Amniotic stem cell (primary cell): ENCODE results near the gene MX2.
"Not testable (repeated sequence)": the region's sequence is repeated elsewhere in the genome, so short reads cannot be mapped to it uniquely, and the experiment has no call there.

ENCODE experiments used
- DNase-seq: peaks from one replicate; lab custom pipeline; 2025; lab: John Stamatoyannopoulos, UW

MX2 gene

GRCh38 chr21:41361786-41362604, at the start of gene MX2:
MX2 (plus strand) TSS chr21:41362027; CDS start chr21:41376907, 14,880 bp downstream.
- DNase-seq: no peak

DNA sequence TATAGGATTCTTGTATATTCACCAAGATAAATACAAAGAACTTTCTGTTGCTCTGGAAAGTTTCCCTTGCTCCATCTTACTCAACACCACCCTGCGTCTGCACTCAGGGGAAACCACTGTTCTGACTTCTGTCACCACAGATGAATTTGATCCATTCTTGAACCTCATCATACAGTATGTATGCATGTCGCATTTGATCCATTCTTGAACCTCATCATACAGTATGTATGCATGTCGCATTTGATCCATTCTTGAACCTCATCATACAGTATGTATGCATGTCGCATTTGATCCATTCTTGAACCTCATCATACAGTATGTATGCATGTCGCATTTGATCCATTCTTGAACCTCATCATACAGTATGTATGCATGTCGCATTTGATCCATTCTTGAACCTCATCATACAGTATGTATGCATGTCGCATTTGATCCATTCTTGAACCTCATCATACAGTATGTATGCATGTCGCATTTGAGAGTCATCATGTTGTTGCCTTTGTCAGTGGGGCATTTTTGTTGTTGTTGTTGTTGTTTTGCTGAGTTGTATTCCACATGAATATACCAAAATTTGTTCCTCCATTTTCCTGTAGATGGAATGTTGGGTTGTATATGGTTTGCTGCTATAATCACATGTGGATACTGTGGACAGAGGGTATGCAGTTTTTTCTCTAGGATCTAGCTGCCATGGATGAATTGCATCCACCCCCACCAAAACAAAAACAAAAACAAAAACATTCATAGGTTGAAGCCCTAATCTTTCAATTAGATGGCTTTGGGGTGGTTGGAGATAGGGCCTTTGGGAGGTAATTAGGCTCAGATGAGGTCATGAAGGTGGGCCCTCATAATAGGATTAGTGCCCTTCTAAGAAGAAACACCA, 48.3 kb upstream of the MX2 start:
- not testable (repeated sequence) for DNase-seq

GRCh38 chr21:41315726-41316125, 46.1 kb upstream of the MX2 start:
- DNase-seq: no peak

DNA sequence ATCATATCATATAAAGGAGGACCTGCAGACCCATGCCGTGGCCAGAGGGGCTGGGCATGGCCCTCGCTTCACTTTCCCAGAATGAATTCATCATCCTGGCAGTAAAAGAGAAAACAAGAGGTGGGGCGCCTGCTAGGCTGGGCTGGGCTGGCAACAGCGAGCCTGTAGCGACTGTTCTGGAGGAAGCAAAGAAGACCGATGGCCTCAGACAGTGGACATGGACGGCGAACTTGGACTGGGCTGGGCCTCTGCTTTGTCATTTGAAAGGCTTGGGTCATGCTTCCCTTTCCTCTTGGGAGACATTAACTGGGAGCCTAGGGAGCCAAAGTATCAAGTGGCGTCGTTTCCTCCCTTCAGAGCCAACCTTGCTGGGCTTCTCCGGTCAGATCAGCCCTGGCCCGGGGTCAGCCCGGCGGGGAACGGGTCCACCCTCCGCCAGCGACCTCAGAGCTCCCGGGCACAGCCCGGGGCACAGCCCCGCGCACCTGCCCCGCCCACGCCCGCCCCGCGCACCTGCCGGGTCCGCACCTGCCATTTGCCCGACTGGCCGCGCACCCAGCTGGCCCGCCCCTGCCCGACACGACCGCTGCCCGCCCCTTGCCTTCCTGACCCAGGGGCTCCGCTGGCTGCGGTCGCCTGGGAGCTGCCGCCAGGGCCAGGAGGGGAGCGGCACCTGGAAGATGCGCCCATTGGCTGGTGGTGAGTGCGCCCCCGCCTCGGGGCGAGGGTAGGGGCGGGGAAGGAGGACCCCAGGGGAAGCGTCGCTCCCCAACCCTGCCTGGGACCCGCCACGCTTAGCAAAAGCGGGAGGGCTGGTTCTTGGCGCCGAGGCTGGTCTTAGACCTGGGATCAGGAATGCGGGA, 45.4 kb upstream of the MX2 start, which contains the start of gene FAM3B:
Gene FAM3B (plus strand): TSS at position 602 of the 863 bp plus-strand sequence. CDS start 79 bp downstream, at position 681.
- DNase-seq: no peak

- no peak for DNase-seq
Measured at GRCh38 chr21:41317063-41317392, 44.8 kb upstream of the MX2 start.

- DNase-seq: no peak
Measured at GRCh38 chr21:41317458-41317857, 44.4 kb upstream of the MX2 start.

DNA sequence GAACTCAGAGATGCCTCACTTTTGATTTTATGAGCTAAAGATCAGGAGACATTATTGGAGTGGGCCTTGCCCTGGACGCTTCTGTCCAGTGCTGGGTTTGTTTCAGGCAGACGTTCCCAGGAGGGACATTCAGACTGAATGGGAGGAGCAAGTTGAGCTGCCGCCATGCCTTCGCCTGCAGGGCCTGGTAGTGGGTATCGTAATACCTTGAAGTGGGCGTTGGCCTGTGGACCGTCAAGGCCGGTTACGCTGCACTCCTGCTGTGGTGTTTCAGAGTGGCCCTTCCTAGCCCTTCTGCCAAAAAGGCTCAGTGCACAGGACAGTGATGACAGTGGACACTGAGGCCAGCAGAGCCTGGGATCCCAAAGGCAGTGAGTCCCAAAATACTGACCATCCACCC, 43.6 kb upstream of the MX2 start:
- no peak for DNase-seq

DNA sequence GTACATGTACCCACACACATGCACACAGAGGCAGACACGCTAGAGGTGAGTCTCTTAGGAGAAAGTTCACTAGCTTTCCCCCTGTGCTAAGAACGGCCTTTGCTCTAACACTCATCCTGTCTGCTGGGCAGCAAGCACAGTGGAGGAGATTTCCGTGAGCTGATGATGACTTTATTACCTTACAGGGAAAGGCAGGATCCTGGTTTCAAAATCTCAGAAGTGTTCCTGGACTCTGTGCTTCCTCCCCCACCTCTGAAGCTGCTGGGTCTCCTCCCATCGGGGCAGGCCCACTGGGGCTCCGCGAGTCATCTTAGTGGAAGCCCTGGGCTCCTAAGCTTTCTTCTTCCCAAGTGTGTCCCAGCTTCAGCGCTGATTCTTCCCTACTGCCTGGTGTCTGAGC, 42.6 kb upstream of the MX2 start:
- DNase-seq: no peak

DNA sequence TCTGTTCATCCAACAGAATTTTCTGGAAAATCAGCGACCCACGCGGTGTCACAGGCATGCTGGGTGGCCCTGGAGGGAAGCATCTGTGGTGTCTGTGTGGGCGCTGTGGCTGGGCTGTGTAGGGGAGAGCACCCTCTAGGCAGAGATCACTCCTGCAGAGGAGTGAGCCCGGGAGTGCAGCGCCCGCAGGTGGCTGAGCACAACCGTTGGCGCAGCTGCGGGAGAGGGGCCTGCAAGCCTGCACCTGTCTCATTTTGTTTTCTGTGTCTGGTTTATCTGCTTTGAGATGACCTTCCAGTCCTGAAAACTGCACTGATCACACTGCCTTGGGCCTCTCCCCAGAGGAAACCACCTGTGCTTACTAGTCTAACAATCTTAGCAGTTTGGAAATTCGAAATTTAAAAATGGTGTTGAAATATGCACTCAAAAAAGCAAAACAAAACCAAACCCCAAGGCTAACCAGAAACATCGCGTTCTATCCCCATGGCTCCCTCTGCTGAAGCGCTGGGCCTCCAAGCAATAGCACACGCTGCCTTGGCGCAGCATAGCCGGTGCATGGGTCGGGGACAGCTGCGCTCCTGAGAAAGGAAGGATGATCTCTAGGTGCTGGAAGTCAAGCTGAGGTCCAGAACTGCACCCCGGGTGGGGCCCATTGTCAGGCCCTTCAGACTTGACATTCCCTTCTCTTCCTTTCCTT, 40.5 kb upstream of the MX2 start:
- DNase-seq: no peak

- no peak for DNase-seq
Measured at GRCh38 chr21:41321908-41322495, 39.8 kb upstream of the MX2 start.

DNA sequence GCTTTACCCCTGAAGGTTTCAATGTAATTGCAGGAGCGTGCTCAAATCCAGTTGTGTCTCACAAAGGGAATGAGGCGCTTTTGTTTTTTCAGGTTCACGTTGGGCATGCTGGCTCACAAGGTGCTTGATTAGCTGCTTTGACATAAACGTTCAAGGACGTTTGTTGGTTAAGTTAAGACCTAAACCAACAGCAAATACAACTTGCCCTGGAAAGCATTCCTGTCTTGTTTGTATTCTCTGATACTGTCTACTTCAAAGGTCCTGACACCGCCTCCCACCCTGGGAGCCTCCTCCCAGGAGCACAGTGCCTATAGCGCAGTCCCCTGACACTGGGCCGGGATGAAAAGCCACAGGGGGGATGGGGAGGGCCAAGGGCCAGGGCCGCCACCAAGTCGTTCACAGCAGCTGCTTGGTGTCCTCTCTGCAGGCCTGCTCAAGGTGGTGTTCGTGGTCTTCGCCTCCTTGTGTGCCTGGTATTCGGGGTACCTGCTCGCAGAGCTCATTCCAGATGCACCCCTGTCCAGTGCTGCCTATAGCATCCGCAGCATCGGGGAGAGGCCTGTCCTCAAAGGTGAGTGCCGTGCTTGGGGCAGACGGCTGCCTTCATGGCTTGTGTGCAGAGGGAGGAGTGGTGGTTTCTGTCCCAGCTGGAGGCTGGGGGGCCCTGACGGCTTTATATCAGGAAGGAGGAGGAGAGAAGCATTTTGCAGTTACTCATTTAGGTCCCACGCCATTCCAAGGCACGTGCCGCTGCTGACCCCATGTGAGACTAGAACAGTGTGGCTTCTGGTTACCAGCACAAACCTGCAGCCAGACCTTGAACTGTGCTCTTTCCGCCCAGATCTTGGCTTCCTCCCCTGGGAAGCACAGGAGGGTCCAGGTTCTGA, 39.1 kb upstream of the MX2 start:
- no peak for DNase-seq

DNA sequence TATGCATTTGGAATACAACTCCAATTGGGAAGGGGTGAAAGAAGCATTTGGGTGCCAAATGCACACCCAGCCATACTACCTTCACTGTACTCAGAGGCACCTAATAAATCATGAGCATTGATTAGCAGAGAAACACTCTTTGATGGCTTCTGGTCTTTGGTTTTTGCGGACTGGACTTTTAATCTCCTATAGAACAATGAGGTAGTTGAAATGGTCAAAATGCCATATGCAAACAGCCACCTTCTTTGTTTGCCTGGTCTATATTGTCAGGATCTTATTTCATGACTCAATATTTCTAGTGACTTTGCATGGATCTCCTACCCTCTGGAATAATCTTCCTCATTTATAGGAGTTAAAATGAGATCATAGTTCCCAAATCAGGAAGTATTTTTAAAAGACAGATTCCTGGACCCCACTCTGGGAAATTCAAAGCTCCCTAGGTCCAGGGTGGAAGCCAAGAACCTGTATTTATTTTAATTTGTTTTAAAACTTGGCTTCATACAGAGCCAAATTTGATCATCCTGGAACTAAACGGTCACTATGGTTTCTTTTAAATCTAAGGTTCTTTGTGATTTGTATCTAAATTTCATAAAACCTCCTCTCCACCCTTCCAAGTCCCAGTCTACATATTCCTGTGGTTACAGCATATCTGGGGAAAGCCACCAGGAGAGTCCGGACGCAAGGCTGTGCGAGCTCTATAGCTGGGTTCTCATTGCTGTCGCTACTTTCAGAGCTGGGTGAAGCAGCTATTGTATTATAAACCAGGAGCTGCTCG, 36.5 kb upstream of the MX2 start:
- DNase-seq: no peak

GRCh38 chr21:41326414-41327080, 35.3 kb upstream of the MX2 start:
- no peak for DNase-seq

- no peak for DNase-seq
Measured at GRCh38 chr21:41327753-41328152, 34.1 kb upstream of the MX2 start.

DNA sequence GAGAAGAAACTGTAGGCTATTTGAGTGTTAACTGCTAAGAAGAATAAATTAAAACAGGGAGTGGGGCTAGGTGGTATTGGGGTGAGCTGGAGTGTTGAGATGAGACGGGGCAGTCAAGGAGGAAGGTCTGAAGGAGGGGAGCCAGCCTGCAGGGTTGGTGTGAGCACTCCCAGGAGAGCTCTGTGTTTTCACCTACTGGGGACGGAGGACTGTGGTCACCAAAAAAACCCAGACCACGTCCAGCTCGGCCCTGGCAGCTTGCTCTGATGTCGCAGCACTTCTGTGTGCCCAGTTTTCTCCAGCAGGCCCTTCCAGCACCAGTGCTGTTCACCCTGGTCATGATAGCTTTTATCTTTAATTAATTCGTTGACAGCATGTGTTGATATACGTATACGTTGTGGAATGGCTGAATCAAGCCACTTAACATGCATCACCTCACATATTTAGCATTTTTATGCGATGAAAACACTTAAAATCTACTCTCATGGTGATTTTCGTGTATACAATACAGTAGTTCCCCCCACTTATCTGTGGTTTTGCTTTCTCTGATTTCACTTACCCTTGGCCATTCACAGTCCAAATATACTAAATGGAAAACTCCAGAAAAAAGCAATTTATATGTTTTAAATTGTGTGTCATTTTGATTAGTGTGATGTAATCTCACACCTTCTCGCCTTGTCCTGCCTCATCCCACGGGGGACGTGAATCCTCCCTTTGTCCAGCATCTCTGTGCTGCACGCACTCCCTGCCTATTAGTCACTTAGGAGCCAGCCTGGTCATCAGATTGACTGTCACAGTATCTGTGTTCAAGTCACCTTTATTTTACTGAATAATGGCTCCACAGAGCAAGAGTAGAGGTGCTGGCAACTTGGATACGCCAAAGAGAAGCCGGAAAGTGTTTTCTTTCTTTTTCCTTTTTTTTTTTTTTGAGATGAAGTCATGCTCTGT, 32.9 kb upstream of the MX2 start:
- no peak for DNase-seq

- DNase-seq: no peak
Measured at GRCh38 chr21:41333752-41334151, 28.1 kb upstream of the MX2 start.

- no peak for DNase-seq
Measured at GRCh38 chr21:41337515-41337914, 24.3 kb upstream of the MX2 start.

- DNase-seq: no peak
Measured at GRCh38 chr21:41338455-41338854, 23.4 kb upstream of the MX2 start.
